ENCODE results near the gene CD320. TPM values are rescaled to one million over a fixed set of nuclear protein-coding genes. Genes with fewer than 3 reads are reported as not detected.

The CD320 gene
- total and polyA plus RNA-seq, 2 experiments from 2014 or later, result 65.8 to 72.2 TPM

- Histone ChIP-seq H3K27me3 (replicated peaks; ENCODE audit: insufficient read depth) (no peaks in the 10 kb centered on the region), H3K79me2 (ENCODE audit: insufficient read depth) (no peaks in the 10 kb centered on the region), H3F3A (ENCODE audit: insufficient read depth) (no peaks in the 10 kb centered on the region), H3K9me3 (ENCODE audit: low read depth) (no peaks in the 10 kb centered on the region), H2AFZ (no peak overlapping the region), H4K20me1 (ENCODE audit: insufficient read depth) (no peaks in the 10 kb centered on the region), H3K9ac (no peak overlapping the region), H3K4me2 (ENCODE audit: unreplicated experiment) (no peak overlapping the region), H3K36me3 (ENCODE audit: low read depth) (no peaks in the 10 kb centered on the region), H3K4me1 (ENCODE audit: insufficient read depth) (no peaks in the 10 kb centered on the region), H3K9me2 (ENCODE audit: insufficient read depth) (no peaks in the 10 kb centered on the region), H3K27ac (no peak overlapping the region), H3K4me3 (no peak overlapping the region)
- 64 to 69% methylated on average over 11 of the region's 11 CpGs for WGBS, 2 experiments (ENCODE audit: low coverage in 1 of 2, low lambda C conversion rate in 2 of 2, missing lambda C conversion rate in 2 of 2)
- in situ Hi-C loops (cut with MboI), result no loop called here
- no peak for DNase-seq
- TF ChIP-seq EZH2phosphoT487 (IDR thresholded peaks at IDR 0.05; ENCODE audit: insufficient read depth, low read depth) (no peak), EZH2 (IDR thresholded peaks at IDR 0.05; ENCODE audit: insufficient read depth, poor library complexity, severe bottlenecking) (no peak)
Measured at GRCh38 chr19:8259142-8259921, 48.8 kb downstream of the CD320 start.

GRCh38 chr19:8257052-8257443 is 51.1 kb downstream of the CD320 start:
- H3K27me3 ChIP-seq (replicated peaks; ENCODE audit: insufficient read depth), result no peaks in the 10 kb centered on the region
- no peaks in the 10 kb centered on the region for H3F3A ChIP-seq (ENCODE audit: insufficient read depth)
- H3K9me3 ChIP-seq (ENCODE audit: low read depth), result no peaks in the 10 kb centered on the region
- H4K20me1 ChIP-seq (ENCODE audit: insufficient read depth), result no peaks in the 10 kb centered on the region
- H3K36me3 ChIP-seq (ENCODE audit: low read depth), result no peaks in the 10 kb centered on the region
- no peaks in the 10 kb centered on the region for H3K9me2 ChIP-seq (ENCODE audit: insufficient read depth)
- in situ Hi-C loops (cut with MboI), result no loop called here
- WGBS, 2 experiments (ENCODE audit: low coverage in 1 of 2, low lambda C conversion rate in 2 of 2, missing lambda C conversion rate in 2 of 2), result 47 to 55% methylated on average over 4 to 5 of the region's 5 CpGs
- no peak overlapping the region for H2AFZ ChIP-seq
- H3K79me2 ChIP-seq (ENCODE audit: insufficient read depth), result no peaks in the 10 kb centered on the region
- H3K4me1 ChIP-seq (ENCODE audit: insufficient read depth), result no peaks in the 10 kb centered on the region
- DNase-seq, result no peak
- no peak overlapping the region for H3K4me2 ChIP-seq (ENCODE audit: unreplicated experiment)
- H3K27ac ChIP-seq, result no peak overlapping the region
- TF ChIP-seq EZH2 (IDR thresholded peaks at IDR 0.05; ENCODE audit: insufficient read depth, poor library complexity, severe bottlenecking) (no peak), EZH2phosphoT487 (IDR thresholded peaks at IDR 0.05; ENCODE audit: insufficient read depth, low read depth) (no peak)
- H3K9ac ChIP-seq, result no peak overlapping the region
- no peak overlapping the region for H3K4me3 ChIP-seq

- H2AFZ ChIP-seq, result no peak overlapping the region
- no peak overlapping the region for H3K9ac ChIP-seq
- H3F3A ChIP-seq (ENCODE audit: insufficient read depth), result no peaks in the 10 kb centered on the region
- H4K20me1 ChIP-seq (ENCODE audit: insufficient read depth), result no peaks in the 10 kb centered on the region
- H3K4me3 ChIP-seq, result no peak overlapping the region
- no peaks in the 10 kb centered on the region for H3K36me3 ChIP-seq (ENCODE audit: low read depth)
- no peaks in the 10 kb centered on the region for H3K79me2 ChIP-seq (ENCODE audit: insufficient read depth)
- no peak overlapping the region for H3K4me2 ChIP-seq (ENCODE audit: unreplicated experiment)
- no peak for TF ChIP-seq EZH2 (IDR thresholded peaks at IDR 0.05; ENCODE audit: insufficient read depth, poor library complexity, severe bottlenecking)
- TF ChIP-seq EZH2phosphoT487 (IDR thresholded peaks at IDR 0.05; ENCODE audit: insufficient read depth, low read depth), result no peak
- H3K27ac ChIP-seq, result no peak overlapping the region
- 0 out of 2 replicates have a peak, but pooled peaks cover under 1% of the 10 kb centered on the region for H3K4me1 ChIP-seq (ENCODE audit: insufficient read depth)
- no peaks in the 10 kb centered on the region for H3K9me3 ChIP-seq (ENCODE audit: low read depth)
- in situ Hi-C loops (cut with MboI), result no loop called here
- 82 to 88% methylated on average over 15 of the region's 15 CpGs for WGBS, 2 experiments (ENCODE audit: low coverage in 1 of 2, low lambda C conversion rate in 2 of 2, missing lambda C conversion rate in 2 of 2)
- H3K9me2 ChIP-seq (ENCODE audit: insufficient read depth), result no peaks in the 10 kb centered on the region
- no peaks in the 10 kb centered on the region for H3K27me3 ChIP-seq (replicated peaks; ENCODE audit: insufficient read depth)
- no peak for DNase-seq
Measured at GRCh38 chr19:8256276-8257051, 51.7 kb downstream of the CD320 start.

- Histone ChIP-seq H3K4me1 (ENCODE audit: insufficient read depth) (0 out of 2 replicates have a peak, but pooled peaks cover 6% of the 10 kb centered on the region), H3K4me2 (ENCODE audit: unreplicated experiment) (no peak overlapping the region), H3F3A (ENCODE audit: insufficient read depth) (no peaks in the 10 kb centered on the region), H4K20me1 (ENCODE audit: insufficient read depth) (no peaks in the 10 kb centered on the region), H3K9me3 (ENCODE audit: low read depth) (no peaks in the 10 kb centered on the region), H2AFZ (no peak overlapping the region), H3K27me3 (replicated peaks; ENCODE audit: insufficient read depth) (no peaks in the 10 kb centered on the region), H3K36me3 (ENCODE audit: low read depth) (no peaks in the 10 kb centered on the region), H3K9ac (no peak overlapping the region), H3K79me2 (ENCODE audit: insufficient read depth) (no peaks in the 10 kb centered on the region), H3K4me3 (no peak overlapping the region), H3K27ac (no peak overlapping the region), H3K9me2 (ENCODE audit: insufficient read depth) (no peaks in the 10 kb centered on the region)
- in situ Hi-C loops (cut with MboI), result no loop called here
- no peak for TF ChIP-seq EZH2phosphoT487 (IDR thresholded peaks at IDR 0.05; ENCODE audit: insufficient read depth, low read depth)
- TF ChIP-seq EZH2 (IDR thresholded peaks at IDR 0.05; ENCODE audit: insufficient read depth, poor library complexity, severe bottlenecking), result no peak
- WGBS, 2 experiments (ENCODE audit: low coverage in 1 of 2, low lambda C conversion rate in 2 of 2, missing lambda C conversion rate in 2 of 2), result 70 to 80% methylated on average over 14 to 18 of the region's 18 CpGs
- DNase-seq, result no peak
Measured at GRCh38 chr19:8255426-8256125, 52.6 kb downstream of the CD320 start.
